AG08396 (cell line): ENCODE results near the gene PHOX2A.
"Not testable (repeated sequence)": the region's sequence is repeated elsewhere in the genome, so short reads cannot be mapped to it uniquely, and the experiment has no call there.

Experiments
- DNase-seq: peaks from one replicate; pipeline ENCODE4 v3.0.0; 2012; ENCODE audit warnings: low spot score, mixed read lengths

The PHOX2A gene

GRCh38 chr11:72222106-72222891, 21.7 kb downstream of the PHOX2A start:
- no peak for DNase-seq

GRCh38 chr11:72221386-72222075, 22.4 kb downstream of the PHOX2A start:
- DNase-seq = no peak

GRCh38 chr11:72220696-72221363, 23.1 kb downstream of the PHOX2A start:
- DNase-seq = no peak

- no peak for DNase-seq
These were observed 25.7 kb downstream of the PHOX2A start for GRCh38 chr11:72218251-72218745.

GRCh38 chr11:72217841-72218240, 26.1 kb downstream of the PHOX2A start:
- DNase-seq = no peak

GRCh38 chr11:72216638-72217037, 27.3 kb downstream of the PHOX2A start, which contains the start of gene FOLR2:
Gene FOLR2, plus strand, starts transcription at chr11:72216794. Its CDS starts 1,791 bp downstream, at chr11:72218585.
- DNase-seq = no peak

- no peak for DNase-seq
These were observed 34.9 kb downstream of the PHOX2A start for GRCh38 chr11:72209101-72209500.

- no peak for DNase-seq
These were observed 35.7 kb downstream of the PHOX2A start for GRCh38 chr11:72208281-72208680.

GRCh38 chr11:72206794-72207193, 37.2 kb downstream of the PHOX2A start:
- not testable (repeated sequence) for DNase-seq

- no peak for DNase-seq
These were observed 39.1 kb downstream of the PHOX2A start for GRCh38 chr11:72204886-72205285.

GRCh38 chr11:72203163-72203562, 40.8 kb downstream of the PHOX2A start:
- DNase-seq = no peak

- DNase-seq = no peak
These were observed 41.4 kb downstream of the PHOX2A start for GRCh38 chr11:72202571-72202970.

- not testable (repeated sequence) for DNase-seq
These were observed 42.5 kb downstream of the PHOX2A start for GRCh38 chr11:72201445-72201844.

GRCh38 chr11:72195518-72196270, 48.3 kb downstream of the PHOX2A start:
- no peak for DNase-seq

- DNase-seq = no peak
These were observed 52.0 kb downstream of the PHOX2A start, which contains the start of gene FOLR1 for GRCh38 chr11:72191961-72192381. Gene FOLR1, plus strand, starts transcription at chr11:72192140. Its CDS starts 34 bp downstream, at chr11:72192174.

- DNase-seq = no peak
These were observed 53.3 kb downstream of the PHOX2A start for GRCh38 chr11:72190631-72191071.

- DNase-seq = no peak
These were observed 54.3 kb downstream of the PHOX2A start for GRCh38 chr11:72189455-72190250.
